CD4-positive, alpha-beta T cell treated with Interleukin-6 for 4 hours (primary cell): ENCODE results near the gene NCAPD3.
A peak's percentile ranks its signal among the peaks of the same experiment; 100 is the strongest.
"Not testable (repeated sequence)": the region's sequence is repeated elsewhere in the genome, so short reads cannot be mapped to it uniquely, and the experiment has no call there.

Experiments
- DNase-seq: peaks from one replicate; pipeline ENCODE4 v3.0.0-alpha.2; 2020; ENCODE audit warnings: mixed read lengths

Gene NCAPD3

GRCh38 chr11:134223836-134224709 is at the start of gene NCAPD3, which contains the start of gene VPS26B:
Gene NCAPD3, minus strand, starts transcription at chr11:134223967. Its CDS starts 41 bp downstream, at chr11:134223926.
Gene VPS26B, plus strand, starts transcription at chr11:134224671. Its CDS starts 452 bp downstream, at chr11:134225123.
- peak; percentile 96 for DNase-seq

- no peak for DNase-seq
These were observed 49.5 kb upstream of the NCAPD3 start for GRCh38 chr11:134273317-134273712.

GRCh38 chr11:134272381-134273316 is 48.9 kb upstream of the NCAPD3 start:
- DNase-seq, result no peak

- no peak for DNase-seq
These were observed 48.2 kb upstream of the NCAPD3 start for GRCh38 chr11:134271978-134272377.

- DNase-seq, result peak; percentile 22
These were observed 46.5 kb upstream of the NCAPD3 start for GRCh38 chr11:134270250-134270714.

GRCh38 chr11:134267966-134268365 is 44.2 kb upstream of the NCAPD3 start:
- no peak for DNase-seq

- DNase-seq, result no peak
These were observed 43.7 kb upstream of the NCAPD3 start for GRCh38 chr11:134267461-134267860.

- DNase-seq, result no peak
These were observed 43.1 kb upstream of the NCAPD3 start for GRCh38 chr11:134266841-134267251.

GRCh38 chr11:134266440-134266839 is 42.7 kb upstream of the NCAPD3 start:
- no peak for DNase-seq

- DNase-seq, result no peak
These were observed 41.4 kb upstream of the NCAPD3 start for GRCh38 chr11:134264966-134265764.

- peak; percentile 49 for DNase-seq
These were observed 38.1 kb upstream of the NCAPD3 start for GRCh38 chr11:134261626-134262488.

- no peak for DNase-seq
These were observed 37.2 kb upstream of the NCAPD3 start for GRCh38 chr11:134260983-134261382.

GRCh38 chr11:134260503-134260902 is 36.7 kb upstream of the NCAPD3 start:
- no peak for DNase-seq

GRCh38 chr11:134258577-134258976 is 34.8 kb upstream of the NCAPD3 start:
- DNase-seq, result no peak

- DNase-seq, result no peak
These were observed 33.3 kb upstream of the NCAPD3 start for GRCh38 chr11:134257101-134257500.

GRCh38 chr11:134255184-134255561 is 31.4 kb upstream of the NCAPD3 start:
- DNase-seq, result not testable (repeated sequence)

GRCh38 chr11:134254433-134255183 is 30.8 kb upstream of the NCAPD3 start:
- no peak for DNase-seq

GRCh38 chr11:134253188-134253993 is 29.6 kb upstream of the NCAPD3 start, which contains the start of the genes ACAD8 and THYN1:
Gene ACAD8, plus strand, starts transcription at chr11:134253568. Its CDS starts 33 bp downstream, at chr11:134253601.
Gene THYN1, minus strand, starts transcription at chr11:134253352. Its CDS starts 470 bp downstream, at chr11:134252882.
- peak; percentile 96 for DNase-seq
